GM21360 (cell line): ENCODE results near the gene UTS2B.

Source experiments
- ATAC-seq: cut with Tn5 transposase; IDR thresholded peaks from one replicate; pipeline ENCODE4 v1.9.1; 2021; ENCODE audit warnings: mild to moderate bottlenecking, moderate library complexity; ENCODE audit not compliant: unreplicated experiment

Gene UTS2B

GRCh38 chr3:191328383-191328961, 1.9 kb downstream of the UTS2B start:
- peak; percentile 4 for ATAC-seq

- no peak for ATAC-seq
Measured at GRCh38 chr3:191327526-191327925, 2.8 kb downstream of the UTS2B start.

- ATAC-seq, result no peak
Measured at GRCh38 chr3:191324936-191325335, 5.4 kb downstream of the UTS2B start.

GRCh38 chr3:191321019-191321767, 9.1 kb downstream of the UTS2B start:
- no peak for ATAC-seq

- no peak for ATAC-seq
Measured at GRCh38 chr3:191320316-191320715, 10.0 kb downstream of the UTS2B start.

GRCh38 chr3:191316876-191317603, 13.3 kb downstream of the UTS2B start:
- ATAC-seq, result no peak

- no peak for ATAC-seq
Measured at GRCh38 chr3:191314109-191314728, 16.1 kb downstream of the UTS2B start.

GRCh38 chr3:191313296-191313695, 17.0 kb downstream of the UTS2B start:
- no peak for ATAC-seq

GRCh38 chr3:191307341-191307740, 23.0 kb downstream of the UTS2B start:
- ATAC-seq, result no peak

- ATAC-seq, result no peak
Measured at GRCh38 chr3:191306428-191306827, 23.9 kb downstream of the UTS2B start.

- ATAC-seq, result no peak
Measured at GRCh38 chr3:191303596-191303995, 26.7 kb downstream of the UTS2B start.

- no peak for ATAC-seq
Measured at GRCh38 chr3:191302451-191302850, 27.9 kb downstream of the UTS2B start.

- no peak for ATAC-seq
Measured at GRCh38 chr3:191301782-191302411, 28.4 kb downstream of the UTS2B start.

- peak; percentile 73 for ATAC-seq
Measured at GRCh38 chr3:191301017-191301416, 29.3 kb downstream of the UTS2B start.

- ATAC-seq, result no peak
Measured at GRCh38 chr3:191300422-191300821, 29.9 kb downstream of the UTS2B start.

GRCh38 chr3:191298846-191299245, 31.5 kb downstream of the UTS2B start:
- no peak for ATAC-seq

GRCh38 chr3:191296041-191296541, 34.2 kb downstream of the UTS2B start:
- ATAC-seq, result peak; percentile 89

GRCh38 chr3:191294291-191294690, 36.0 kb downstream of the UTS2B start:
- no peak for ATAC-seq

GRCh38 chr3:191292243-191293015, 37.9 kb downstream of the UTS2B start:
- no peak for ATAC-seq
